ENCODE measurements around the gene TTC31. TPM values are rescaled to one million over a fixed set of nuclear protein-coding genes. Genes with fewer than 3 reads are reported as not detected.

TTC31 gene
- 23.7 TPM for polyA plus RNA-seq (2013)

DNA sequence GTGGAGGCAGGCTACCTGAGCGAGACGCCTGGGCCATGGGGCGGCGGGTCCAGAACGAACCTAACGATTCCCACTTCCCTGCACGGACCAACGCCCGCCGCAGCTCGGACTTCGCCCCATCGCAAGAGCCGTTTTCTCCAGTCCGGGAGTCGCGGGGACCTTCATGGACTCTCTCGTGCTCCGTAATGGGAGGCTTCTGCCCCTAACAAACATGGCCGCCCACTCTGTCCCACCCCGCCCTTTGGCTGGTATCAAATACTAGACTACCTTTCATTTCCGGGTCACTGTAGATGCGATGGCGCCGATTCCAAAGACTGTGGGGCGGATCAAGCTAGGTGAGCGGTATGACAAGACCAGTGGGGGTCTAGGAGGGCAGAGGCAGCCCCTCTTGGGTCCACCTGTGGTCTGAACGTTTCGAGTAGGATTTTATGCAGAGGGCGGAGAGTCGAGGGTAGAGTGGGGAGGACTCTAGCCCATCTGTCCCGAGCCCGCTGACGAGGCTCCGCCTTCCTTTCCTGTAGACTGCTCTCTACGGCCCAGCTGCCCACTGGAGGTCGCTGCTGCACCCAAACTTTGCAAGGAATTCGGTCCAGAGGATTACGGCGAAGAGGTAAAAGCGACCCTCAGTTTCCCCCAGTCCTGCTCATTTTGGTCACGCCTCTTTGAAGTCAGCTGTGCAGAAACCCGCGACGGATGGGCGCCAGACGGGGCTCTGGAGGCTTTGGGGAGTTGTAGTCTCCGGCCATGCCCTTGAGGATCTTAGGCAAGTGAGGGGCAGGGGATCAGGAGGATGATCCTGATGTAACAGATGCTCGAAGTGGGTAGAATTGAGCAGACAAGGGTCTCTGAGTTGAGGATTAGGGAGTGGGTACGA lies at the start of gene TTC31, which contains the start of gene CCDC142:
TTC31 (plus strand) TSS at position 281 of the 874 bp plus-strand sequence; CDS start at position 296, 15 bp downstream.
CCDC142 (minus strand) TSS at position 198 of the 874 bp plus-strand sequence; CDS start at position 37, 161 bp downstream.
- peaks cover 4 to 24% (median 15%) of the 10 kb centered on the region in 4 experiments for H3K36me3 ChIP-seq (ENCODE audit: control insufficient read depth in 4 of 4, insufficient read depth in 4 of 4, low read length in 3 of 4)
- no peaks in the 10 kb centered on the region for H3K27me3 ChIP-seq (replicated peaks in 2 of 5; ENCODE audit: control insufficient read depth in 4 of 5, insufficient read depth in 5 of 5, low read length in 4 of 5)
- H3K4me1 ChIP-seq (ENCODE audit: control extremely low read depth in 1 of 4, control insufficient read depth in 4 of 4, insufficient read depth in 4 of 4, low read length in 3 of 4): peaks cover 4 to 27% (median 23%) of the 10 kb centered on the region in 4 experiments
- DNase-seq: peak; percentile 94 to 96 (median 96)
- POLR2A ChIA-PET: interaction anchor here (1.0 to 2.8 kb wide), 4 partner anchors 10 to 48 kb away, joined by 3 to 16 read pairs (median 14); partner anchors contain the start of genes AUP1, HTRA2, MRPL53 and WBP1
- CTCF ChIA-PET: interaction anchor here (0.7 to 7.6 kb wide), 28 partner anchors 9 to 117 kb away, joined by 3 to 75 read pairs (median 5); partner anchors contain the start of genes INO80B, MRPL53, TLX2 and WBP1
- H3K27ac ChIP-seq (ENCODE audit: insufficient read depth in 1 of 2, low read depth in 1 of 2, low read length in 2 of 2, poor library complexity in 1 of 2, severe bottlenecking in 2 of 2): peak within 1 kb of the TSS; percentile 61 to 81
- peak within 1 kb of the TSS; percentile 88 to 100 (median 94) for H3K4me3 ChIP-seq (ENCODE audit: control insufficient read depth in 1 of 7, extremely low read depth in 1 of 7, insufficient read depth in 4 of 7, low read depth in 2 of 7, low read length in 6 of 7)
- WGBS (ENCODE audit: insufficient coverage): 1% methylated on average over 46 of the region's 50 CpGs
- H3K9me3 ChIP-seq (ENCODE audit: control extremely low read depth in 1 of 5, control insufficient read depth in 4 of 5, insufficient read depth in 2 of 5, low read depth in 1 of 5, low read length in 4 of 5): no peaks in the 10 kb centered on the region

GRCh38 chr2:74436111-74436805 lies 46.6 kb upstream of the TTC31 start:
- Histone ChIP-seq H3K36me3 (ENCODE audit: control insufficient read depth in 4 of 4, insufficient read depth in 4 of 4, low read length in 3 of 4) (peaks cover 0 to 10% (median 2%) of the 10 kb centered on the region in 4 experiments), H3K27me3 (replicated peaks in 2 of 5; ENCODE audit: control insufficient read depth in 4 of 5, insufficient read depth in 5 of 5, low read length in 4 of 5) (peaks cover 0 to 7% (median 1%) of the 10 kb centered on the region in 5 experiments), H3K9me3 (ENCODE audit: control extremely low read depth in 1 of 5, control insufficient read depth in 4 of 5, insufficient read depth in 2 of 5, low read depth in 1 of 5, low read length in 4 of 5) (no peaks in the 10 kb centered on the region), H3K4me1 (ENCODE audit: control extremely low read depth in 1 of 4, control insufficient read depth in 4 of 4, insufficient read depth in 4 of 4, low read length in 3 of 4) (peaks cover 0 to 44% (median 32%) of the 10 kb centered on the region in 4 experiments), H3K27ac (ENCODE audit: insufficient read depth in 1 of 2, low read depth in 1 of 2, low read length in 2 of 2, poor library complexity in 1 of 2, severe bottlenecking in 2 of 2) (peak overlapping the region in 1 of 2 experiments; percentile 8), H3K4me3 (ENCODE audit: control insufficient read depth in 1 of 7, extremely low read depth in 1 of 7, insufficient read depth in 4 of 7, low read depth in 2 of 7, low read length in 6 of 7) (no peak overlapping the region)
- no peak for DNase-seq
- ChIA-PET CTCF (interaction anchor here (0.8 to 1.1 kb wide), 2 partner anchors 11 to 23 kb away, joined by 3 read pairs; no protein-coding TSS in a partner anchor), POLR2A (no interaction called here)
- WGBS (ENCODE audit: insufficient coverage): 97% methylated on average over 38 of the region's 43 CpGs

- H3K4me1 ChIP-seq (ENCODE audit: control extremely low read depth in 1 of 4, control insufficient read depth in 4 of 4, insufficient read depth in 4 of 4, low read length in 3 of 4): peaks cover 0 to 46% (median 39%) of the 10 kb centered on the region in 4 experiments
- H3K36me3 ChIP-seq (ENCODE audit: control insufficient read depth in 4 of 4, insufficient read depth in 4 of 4, low read length in 3 of 4): peaks cover 0 to 4% (median 0%) of the 10 kb centered on the region in 4 experiments
- POLR2A ChIA-PET: no interaction called here
- no peaks in the 10 kb centered on the region for H3K9me3 ChIP-seq (ENCODE audit: control extremely low read depth in 1 of 5, control insufficient read depth in 4 of 5, insufficient read depth in 2 of 5, low read depth in 1 of 5, low read length in 4 of 5)
- 82% methylated on average over 5 of the region's 6 CpGs for WGBS (ENCODE audit: insufficient coverage)
- H3K4me3 ChIP-seq (ENCODE audit: control insufficient read depth in 1 of 7, extremely low read depth in 1 of 7, insufficient read depth in 4 of 7, low read depth in 2 of 7, low read length in 6 of 7): no peak overlapping the region
- CTCF ChIA-PET: interaction anchor here (1.1 kb wide), 1 partner anchor 12 kb away, joined by 3 read pairs; no protein-coding TSS in a partner anchor
- no peak for DNase-seq
- H3K27me3 ChIP-seq (replicated peaks in 2 of 5; ENCODE audit: control insufficient read depth in 4 of 5, insufficient read depth in 5 of 5, low read length in 4 of 5): peaks cover 0 to 16% (median 4%) of the 10 kb centered on the region in 5 experiments
- peak overlapping the region in 1 of 2 experiments; percentile 8 for H3K27ac ChIP-seq (ENCODE audit: insufficient read depth in 1 of 2, low read depth in 1 of 2, low read length in 2 of 2, poor library complexity in 1 of 2, severe bottlenecking in 2 of 2)
These were observed 45.8 kb upstream of the TTC31 start for GRCh38 chr2:74436848-74437695.

GRCh38 chr2:74438248-74438647 lies 44.6 kb upstream of the TTC31 start:
- Histone ChIP-seq H3K4me1 (ENCODE audit: control extremely low read depth in 1 of 4, control insufficient read depth in 4 of 4, insufficient read depth in 4 of 4, low read length in 3 of 4) (peaks cover 0 to 43% (median 37%) of the 10 kb centered on the region in 4 experiments), H3K36me3 (ENCODE audit: control insufficient read depth in 4 of 4, insufficient read depth in 4 of 4, low read length in 3 of 4) (no peaks in the 10 kb centered on the region), H3K9me3 (ENCODE audit: control extremely low read depth in 1 of 5, control insufficient read depth in 4 of 5, insufficient read depth in 2 of 5, low read depth in 1 of 5, low read length in 4 of 5) (no peaks in the 10 kb centered on the region), H3K27me3 (replicated peaks in 2 of 5; ENCODE audit: control insufficient read depth in 4 of 5, insufficient read depth in 5 of 5, low read length in 4 of 5) (peaks cover 0 to 25% (median 8%) of the 10 kb centered on the region in 5 experiments), H3K27ac (ENCODE audit: insufficient read depth in 1 of 2, low read depth in 1 of 2, low read length in 2 of 2, poor library complexity in 1 of 2, severe bottlenecking in 2 of 2) (no peak overlapping the region), H3K4me3 (ENCODE audit: control insufficient read depth in 1 of 7, extremely low read depth in 1 of 7, insufficient read depth in 4 of 7, low read depth in 2 of 7, low read length in 6 of 7) (no peak overlapping the region)
- CTCF ChIA-PET: no interaction called here
- 100% methylated on average over 1 of the region's 1 CpG for WGBS (ENCODE audit: insufficient coverage)
- no peak for DNase-seq
- POLR2A ChIA-PET: no interaction called here

- Histone ChIP-seq H3K9me3 (ENCODE audit: control extremely low read depth in 1 of 5, control insufficient read depth in 4 of 5, insufficient read depth in 2 of 5, low read depth in 1 of 5, low read length in 4 of 5) (no peaks in the 10 kb centered on the region), H3K27ac (ENCODE audit: insufficient read depth in 1 of 2, low read depth in 1 of 2, low read length in 2 of 2, poor library complexity in 1 of 2, severe bottlenecking in 2 of 2) (no peak overlapping the region), H3K27me3 (replicated peaks in 2 of 5; ENCODE audit: control insufficient read depth in 4 of 5, insufficient read depth in 5 of 5, low read length in 4 of 5) (peaks cover 0 to 25% (median 8%) of the 10 kb centered on the region in 5 experiments), H3K4me1 (ENCODE audit: control extremely low read depth in 1 of 4, control insufficient read depth in 4 of 4, insufficient read depth in 4 of 4, low read length in 3 of 4) (peaks cover 4 to 48% (median 43%) of the 10 kb centered on the region in 4 experiments), H3K4me3 (ENCODE audit: control insufficient read depth in 1 of 7, extremely low read depth in 1 of 7, insufficient read depth in 4 of 7, low read depth in 2 of 7, low read length in 6 of 7) (peak overlapping the region in 6 of 7 experiments; percentile 60 to 84 (median 72)), H3K36me3 (ENCODE audit: control insufficient read depth in 4 of 4, insufficient read depth in 4 of 4, low read length in 3 of 4) (no peaks in the 10 kb centered on the region)
- 10% methylated on average over 2 of the region's 3 CpGs for WGBS (ENCODE audit: insufficient coverage)
- no peak for DNase-seq
- ChIA-PET CTCF (interaction anchor here (1.0 to 2.5 kb wide), 9 partner anchors 9 to 242 kb away, joined by 3 to 16 read pairs (median 4); partner anchors contain the start of genes CCDC142, INO80B and TTC31), POLR2A (interaction anchor here (1.0 to 2.6 kb wide), 2 partner anchors 10 to 18 kb away, joined by 3 to 10 read pairs; partner anchors contain the start of gene WBP1)
These were observed 43.5 kb upstream of the TTC31 start for GRCh38 chr2:74439373-74439772.

All from common myeloid progenitor, CD34-positive (primary cell).